T-cell (primary cell): ENCODE results near the gene NEIL3. TPM values are rescaled to one million over a fixed set of nuclear protein-coding genes. Genes with fewer than 3 reads are reported as not detected.

ENCODE experiments used
- ATAC-seq, 4 experiments: fragments of 200-7000 bp in 3 of 4; fragments of 150-1000 bp in 1 of 4; cut with Tn5 transposase; replicated peaks in 1 of 4; 1 replicate in 3 of 4; 2 replicates in 1 of 4; pipeline ENCODE4 v1.10.0; 2021; ENCODE audit warnings: moderate library complexity in 3 of 4, mild to moderate bottlenecking in 2 of 4, moderate number of reproducible peaks in 1 of 4
- CTCF ChIA-PET, 2 donors: fragments of 300-600 bp; sonication (Branson Sonifier 250); formaldehyde crosslinking; loops; one replicate each; lab custom pipeline; 2022; ENCODE audit warnings: antibody characterized with exemption in 2 of 2; lab: Charles Lee
- POLR2A ChIA-PET, 2 donors: fragments of 300-600 bp; sonication (Branson Sonifier 250); formaldehyde crosslinking; loops; one replicate each; lab custom pipeline; 2022; ENCODE audit warnings: antibody characterized with exemption in 2 of 2; lab: Charles Lee
- DNase-seq, 35 experiments: peaks; one replicate each; pipeline versions ENCODE4 v3.0.0 to v3.0.0-alpha.2; 2013 to 2023
- H3K27ac ChIP-seq: one replicate; pipeline ENCODE4 v1.5.1; 2013; ENCODE audit warnings: low read length
- H3K27me3 ChIP-seq, 2 experiments: replicated peaks in 1 of 2; 1 replicate in 1 of 2; 2 replicates in 1 of 2; pipeline versions ENCODE4 v1.6.1 to v1.7.0; 2013; ENCODE audit warnings: low read length in 1 of 2, mixed read lengths in 1 of 2; ENCODE audit not compliant: control insufficient read depth in 2 of 2, insufficient read depth in 2 of 2; ENCODE audit errors: extremely low read depth in 1 of 2
- H3K36me3 ChIP-seq, 2 donors: 1 replicate in 1 of 2; 2 replicates in 1 of 2; pipeline versions ENCODE4 v1.6.1 to v1.7.0; 2013; ENCODE audit warnings: low read length in 1 of 2; ENCODE audit not compliant: control insufficient read depth in 2 of 2, insufficient read depth in 1 of 2; ENCODE audit errors: extremely low read depth in 1 of 2
- H3K4me1 ChIP-seq, 2 experiments: 1 replicate in 1 of 2; 2 replicates in 1 of 2; pipeline versions ENCODE4 v1.6.1 to v1.7.0; 2013; ENCODE audit warnings: low read length in 2 of 2, mixed read lengths in 1 of 2; ENCODE audit not compliant: insufficient read depth in 2 of 2, control insufficient read depth in 1 of 2; ENCODE audit errors: extremely low read depth in 1 of 2
- H3K4me3 ChIP-seq, 2 donors: 1 replicate in 1 of 2; 2 replicates in 1 of 2; pipeline versions ENCODE4 v1.5.1 to v1.7.0; 2013; ENCODE audit warnings: mild to moderate bottlenecking in 2 of 2, low read length in 1 of 2, moderate library complexity in 1 of 2; ENCODE audit not compliant: control insufficient read depth in 1 of 2; ENCODE audit errors: extremely low read depth in 1 of 2
- H3K9me3 ChIP-seq: 2 replicates; pipeline ENCODE4 v1.7.0; 2013
- H3K27ac Mint-ChIP-seq, 2 donors: one replicate each; pipeline ENCODE4 v1.8.0; 2020 to 2021; ENCODE audit warnings: mild to moderate bottlenecking in 2 of 2, mixed read lengths in 2 of 2
- H3K27me3 Mint-ChIP-seq, 2 donors: one replicate each; pipeline ENCODE4 v1.8.0; 2021 to 2022; ENCODE audit warnings: mixed read lengths in 2 of 2
- H3K36me3 Mint-ChIP-seq: one replicate; pipeline ENCODE4 v1.8.0; 2021; ENCODE audit warnings: mixed read lengths
- H3K4me1 Mint-ChIP-seq, 3 donors: one replicate each; pipeline ENCODE4 v1.8.0; 2020 to 2022; ENCODE audit warnings: mixed read lengths in 3 of 3, mild to moderate bottlenecking in 1 of 3
- H3K4me3 Mint-ChIP-seq, 3 donors: one replicate each; pipeline ENCODE4 v1.8.0; 2020 to 2022; ENCODE audit warnings: mild to moderate bottlenecking in 3 of 3, mixed read lengths in 3 of 3, moderate library complexity in 3 of 3
- H3K9me3 Mint-ChIP-seq, 3 donors: one replicate each; pipeline ENCODE4 v1.8.0; 2020 to 2022; ENCODE audit warnings: mixed read lengths in 3 of 3
- WGBS: methylation state at CpG from one replicate; pipeline ENCODE4 v1.1.5; 2013; ENCODE audit warnings: missing lambda C conversion rate; ENCODE audit not compliant: insufficient coverage; 5-methylcytosine and 5-hydroxymethylcytosine counted together
- total RNA-seq, 35 experiments: library from RNA in 6 of 35; stranded (reverse) in 6 of 35; fragments of 120-200 nt in 1 of 35; gene quantifications; one replicate each; pipeline versions ENCODE4 v1.2.1 to v1.2.4 and lab custom pipeline; 2013 to 2026

NEIL3 gene
- total RNA-seq, 5 donors from 2014 or later (not counting 1 experiment from before 2014, with no cell fraction given) = 0.25 to 0.90 (median 0.44) TPM

DNA sequence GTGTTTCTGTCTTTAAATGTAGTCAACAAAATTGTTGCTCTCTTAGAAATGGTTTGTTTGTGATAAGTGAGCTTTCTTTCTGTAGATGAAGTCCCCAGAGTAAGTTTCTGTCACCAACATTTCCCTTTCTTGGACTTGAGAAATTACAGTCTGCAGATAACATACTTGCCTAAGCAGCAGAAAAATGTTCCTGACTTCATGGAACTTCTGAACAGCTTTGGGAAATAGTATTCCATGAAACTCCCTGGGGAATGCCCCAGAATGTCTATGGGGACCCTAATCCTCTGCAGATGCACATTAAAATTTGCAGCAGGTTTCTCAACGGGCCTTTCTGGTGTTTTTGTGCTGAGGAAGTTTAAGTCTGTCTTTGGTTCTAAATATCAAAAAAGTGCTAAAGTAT lies 38.6 kb upstream of the NEIL3 start:
- Mint-ChIP-seq H3K4me3 (no peak overlapping the region), H3K9me3 (no peaks in the 10 kb centered on the region), H3K27ac (no peak overlapping the region), H3K4me1 (no peaks in the 10 kb centered on the region), H3K27me3 (peaks cover 0 to 1% of the 10 kb centered on the region in 2 donors), H3K36me3 (no peaks in the 10 kb centered on the region)
- Histone ChIP-seq H3K4me1 (no peaks in the 10 kb centered on the region), H3K27ac (no peak overlapping the region), H3K4me3 (no peak overlapping the region), H3K36me3 (no peaks in the 10 kb centered on the region), H3K27me3 (peaks cover 0 to 3% of the 10 kb centered on the region in 2 experiments), H3K9me3 (no peaks in the 10 kb centered on the region)
- WGBS = no CpG with 5 or more reads among the region's 1 CpG
- ChIA-PET CTCF (no interaction called here), POLR2A (no interaction called here)
- DNase-seq (no peak), ATAC-seq (no peak)

DNA sequence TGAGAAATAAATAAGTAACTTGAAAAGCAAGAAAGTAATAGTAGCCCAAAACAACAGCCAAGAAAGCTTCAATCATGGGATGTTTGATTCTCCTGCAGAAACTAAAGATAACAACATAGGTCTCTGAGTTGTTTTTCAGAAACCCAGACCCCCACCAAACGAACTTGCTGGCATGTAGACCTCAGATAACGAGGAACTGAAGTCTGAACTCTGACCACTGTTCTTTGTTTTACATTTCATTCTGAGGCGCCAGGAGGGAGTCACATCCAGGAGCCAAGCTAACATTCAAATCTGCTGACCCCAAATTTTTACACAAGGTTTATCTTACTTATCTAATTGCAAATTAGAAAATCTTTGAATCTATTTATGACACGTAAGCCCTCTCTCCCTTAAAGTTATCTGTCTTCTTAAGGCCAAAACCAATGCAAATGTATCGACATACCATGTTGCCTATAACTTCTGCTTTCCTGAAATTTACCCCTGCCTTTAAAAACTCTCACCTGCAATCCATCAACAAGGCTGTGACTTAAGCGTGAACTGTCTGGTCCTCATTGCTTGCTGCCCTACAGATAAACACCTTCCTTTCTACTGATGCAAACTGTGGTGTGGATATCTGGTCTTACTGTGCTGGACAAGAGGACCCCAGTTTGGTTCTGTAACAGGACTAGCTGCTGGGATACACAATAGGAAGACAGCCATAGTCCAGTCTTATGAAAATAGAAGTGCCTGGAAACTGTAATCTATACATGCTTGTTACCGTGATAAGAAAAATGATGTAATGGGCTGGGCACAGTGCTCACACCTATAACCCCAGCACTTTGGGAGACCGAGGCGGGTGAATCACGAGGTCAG lies 37.5 kb upstream of the NEIL3 start:
- H3K27me3 Mint-ChIP-seq = peaks cover 0 to 1% of the 10 kb centered on the region in 2 donors
- CTCF ChIA-PET = no interaction called here
- no peaks in the 10 kb centered on the region for H3K36me3 Mint-ChIP-seq
- DNase-seq (no peak), ATAC-seq (no peak)
- Histone ChIP-seq H3K9me3 (no peaks in the 10 kb centered on the region), H3K27ac (no peak overlapping the region), H3K4me1 (no peaks in the 10 kb centered on the region), H3K36me3 (no peaks in the 10 kb centered on the region), H3K4me3 (no peak overlapping the region), H3K27me3 (peaks cover 0 to 3% of the 10 kb centered on the region in 2 experiments)
- no peak overlapping the region for H3K27ac Mint-ChIP-seq
- POLR2A ChIA-PET = no interaction called here
- H3K4me3 Mint-ChIP-seq = no peak overlapping the region
- H3K4me1 Mint-ChIP-seq = no peaks in the 10 kb centered on the region
- 83% methylated on average over 2 of the region's 10 CpGs for WGBS
- H3K9me3 Mint-ChIP-seq = no peaks in the 10 kb centered on the region

DNA sequence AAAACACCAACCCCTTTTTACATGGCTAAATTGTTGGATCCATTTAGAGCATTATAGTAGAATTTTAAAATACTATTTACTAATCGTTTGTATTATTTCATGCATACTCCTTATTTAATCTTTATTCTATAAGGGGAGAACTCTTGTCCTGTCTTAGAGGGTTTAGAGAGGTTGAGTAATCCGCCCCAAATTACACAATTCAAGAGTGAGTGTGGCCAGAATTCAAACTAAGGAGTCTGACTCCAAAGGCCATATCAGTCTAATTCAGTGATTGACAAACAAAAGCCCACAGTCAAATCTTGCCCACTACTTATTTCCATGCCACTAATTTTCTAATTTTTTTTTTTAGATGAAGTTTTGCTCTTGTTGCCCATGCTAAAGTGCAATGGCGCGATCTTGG lies 33.7 kb upstream of the NEIL3 start:
- no CpG with 5 or more reads among the region's 4 CpGs for WGBS
- H3K27ac ChIP-seq = no peak overlapping the region
- H3K9me3 Mint-ChIP-seq = no peaks in the 10 kb centered on the region
- H3K4me3 Mint-ChIP-seq = no peak overlapping the region
- H3K27me3 Mint-ChIP-seq = peaks cover 0 to 1% of the 10 kb centered on the region in 2 donors
- no peaks in the 10 kb centered on the region for H3K27me3 ChIP-seq
- no peaks in the 10 kb centered on the region for H3K4me1 Mint-ChIP-seq
- H3K27ac Mint-ChIP-seq = no peak overlapping the region
- H3K9me3 ChIP-seq = no peaks in the 10 kb centered on the region
- no peak for DNase-seq
- POLR2A ChIA-PET = interaction anchor here in 1 of 2 donors (0.7 kb wide), 1 partner anchor 15 kb away, joined by 3 read pairs; no protein-coding TSS in a partner anchor
- H3K4me3 ChIP-seq = no peak overlapping the region
- CTCF ChIA-PET = interaction anchor here (0.6 to 0.7 kb wide), 2 partner anchors 8 to 26 kb away, joined by 3 read pairs; no protein-coding TSS in a partner anchor
- ATAC-seq = no peak
- H3K4me1 ChIP-seq = no peaks in the 10 kb centered on the region
- no peaks in the 10 kb centered on the region for H3K36me3 Mint-ChIP-seq
- no peaks in the 10 kb centered on the region for H3K36me3 ChIP-seq

DNA sequence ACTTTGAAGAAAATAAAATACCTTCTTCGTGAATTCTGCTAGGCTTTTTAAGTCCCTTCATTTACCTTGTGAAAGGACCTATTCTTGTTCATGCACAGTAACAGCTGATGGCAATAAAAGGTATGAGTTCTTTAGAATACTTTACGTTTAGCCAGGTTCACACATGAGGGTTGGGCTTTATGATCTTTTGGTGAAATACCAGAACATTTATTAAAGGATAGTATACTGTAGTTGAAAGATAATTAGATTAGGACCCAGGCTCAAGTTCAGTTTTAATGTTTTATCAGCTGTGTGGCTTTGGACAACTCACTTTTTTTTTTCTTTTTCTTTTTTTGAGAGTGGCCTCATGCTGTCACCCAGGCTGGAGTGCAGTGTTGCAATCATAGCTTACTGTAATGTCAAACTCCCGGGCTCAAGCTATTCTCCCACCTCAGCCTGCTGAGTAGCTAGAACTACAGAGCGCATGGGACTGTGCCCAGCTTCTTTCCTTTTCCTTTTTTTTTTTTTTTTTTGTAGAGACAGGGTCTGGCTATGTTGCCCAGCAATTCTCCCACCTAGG lies 28.2 kb upstream of the NEIL3 start:
- ChIA-PET CTCF (interaction anchor here (0.6 to 0.7 kb wide), 2 partner anchors 11 to 44 kb away, joined by 3 to 4 read pairs; no protein-coding TSS in a partner anchor), POLR2A (interaction anchor here (0.6 to 1.2 kb wide), 4 partner anchors 12 to 186 kb away, joined by 3 to 5 read pairs (median 4); no protein-coding TSS in a partner anchor)
- H3K4me1 ChIP-seq = no peaks in the 10 kb centered on the region
- no peak overlapping the region for H3K4me3 Mint-ChIP-seq
- no peaks in the 10 kb centered on the region for H3K36me3 Mint-ChIP-seq
- no peak overlapping the region for H3K4me3 ChIP-seq
- H3K36me3 ChIP-seq = no peaks in the 10 kb centered on the region
- ATAC-seq (no peak), DNase-seq (no peak)
- no peak overlapping the region for H3K27ac ChIP-seq
- H3K27ac Mint-ChIP-seq = no peak overlapping the region
- H3K9me3 ChIP-seq = no peaks in the 10 kb centered on the region
- no peaks in the 10 kb centered on the region for H3K27me3 Mint-ChIP-seq
- no peaks in the 10 kb centered on the region for H3K9me3 Mint-ChIP-seq
- no CpG with 5 or more reads among the region's 4 CpGs for WGBS
- H3K27me3 ChIP-seq = no peaks in the 10 kb centered on the region
- H3K4me1 Mint-ChIP-seq = no peaks in the 10 kb centered on the region

DNA sequence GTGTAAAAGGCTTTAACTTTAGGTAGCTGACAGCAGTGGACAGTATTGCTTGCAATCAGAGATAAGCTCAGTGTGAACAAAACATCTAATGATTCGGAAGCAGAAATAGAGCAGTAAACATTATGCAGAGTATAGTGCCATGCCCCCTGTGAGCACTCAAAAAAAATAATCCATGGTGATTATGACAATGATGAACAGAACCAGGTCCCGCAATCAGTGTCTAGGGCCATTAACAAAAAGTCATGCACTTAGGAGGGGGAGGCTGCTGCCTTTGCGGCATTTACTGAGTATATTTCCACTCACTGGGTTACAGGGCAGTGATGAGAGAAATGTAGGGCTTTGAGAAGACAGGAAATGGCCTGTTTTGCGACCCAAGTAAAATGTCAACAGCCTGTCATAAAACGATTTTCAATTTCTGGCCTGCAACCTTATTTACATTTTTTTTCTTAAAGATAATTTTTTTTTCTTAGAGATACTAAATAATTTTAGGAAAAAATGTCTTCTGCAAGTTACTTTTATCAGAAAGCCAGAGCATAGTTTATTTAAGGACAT lies 27.3 kb upstream of the NEIL3 start:
- Histone ChIP-seq H3K9me3 (no peaks in the 10 kb centered on the region), H3K36me3 (no peaks in the 10 kb centered on the region), H3K27ac (no peak overlapping the region), H3K27me3 (no peaks in the 10 kb centered on the region), H3K4me3 (no peak overlapping the region), H3K4me1 (no peaks in the 10 kb centered on the region)
- Mint-ChIP-seq H3K36me3 (no peaks in the 10 kb centered on the region), H3K9me3 (no peaks in the 10 kb centered on the region), H3K4me1 (no peaks in the 10 kb centered on the region), H3K4me3 (no peak overlapping the region), H3K27me3 (no peaks in the 10 kb centered on the region), H3K27ac (no peak overlapping the region)
- POLR2A ChIA-PET = interaction anchor here (0.6 to 1.2 kb wide), 3 partner anchors 11 to 187 kb away, joined by 3 to 5 read pairs (median 4); no protein-coding TSS in a partner anchor
- CTCF ChIA-PET = interaction anchor here in 1 of 2 donors (0.7 kb wide), 1 partner anchor 43 kb away, joined by 3 read pairs; no protein-coding TSS in a partner anchor
- no peak for ATAC-seq
- 100% methylated on average over 2 of the region's 5 CpGs for WGBS
- no peak for DNase-seq

DNA sequence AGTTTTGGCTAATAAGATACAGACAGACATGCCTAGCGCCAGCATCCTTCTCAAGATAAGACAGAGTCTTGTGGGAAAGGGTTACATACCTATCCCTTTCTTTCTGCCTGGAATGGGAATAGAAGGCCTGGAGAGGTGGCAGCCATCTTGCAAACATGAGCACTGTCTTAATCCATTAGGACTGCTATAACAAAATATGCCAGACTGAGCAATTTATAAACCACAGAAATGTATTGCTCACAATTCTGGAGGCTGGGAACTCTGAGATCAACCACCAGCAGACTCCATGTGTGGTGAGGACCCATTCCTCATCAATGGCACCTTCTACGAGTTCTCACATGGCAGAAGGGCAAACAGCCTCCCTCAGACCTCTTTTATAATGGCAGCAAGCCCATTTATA lies 26.5 kb upstream of the NEIL3 start:
- ChIA-PET CTCF (interaction anchor here in 1 of 2 donors (0.7 kb wide), 2 partner anchors 8 to 519 kb away, joined by 3 read pairs; no protein-coding TSS in a partner anchor), POLR2A (no interaction called here)
- DNase-seq = no peak
- WGBS = no CpG with 5 or more reads among the region's 2 CpGs
- no peak overlapping the region for H3K4me3 ChIP-seq
- no peaks in the 10 kb centered on the region for H3K36me3 ChIP-seq
- no peak overlapping the region for H3K4me3 Mint-ChIP-seq
- H3K9me3 ChIP-seq = no peaks in the 10 kb centered on the region
- no peak for ATAC-seq
- H3K4me1 Mint-ChIP-seq = no peaks in the 10 kb centered on the region
- no peaks in the 10 kb centered on the region for H3K27me3 Mint-ChIP-seq
- H3K27ac ChIP-seq = no peak overlapping the region
- H3K27ac Mint-ChIP-seq = no peak overlapping the region
- H3K9me3 Mint-ChIP-seq = no peaks in the 10 kb centered on the region
- no peaks in the 10 kb centered on the region for H3K27me3 ChIP-seq
- no peaks in the 10 kb centered on the region for H3K36me3 Mint-ChIP-seq
- H3K4me1 ChIP-seq = no peaks in the 10 kb centered on the region
